Kidney glomerular epithelial cell (primary cell): ENCODE measurements around the gene TRIM40.
"Not testable (repeated sequence)": the region's sequence is repeated elsewhere in the genome, so short reads cannot be mapped to it uniquely, and the experiment has no call there.

Experiments used
- DNase-seq: peaks from one replicate; lab custom pipeline; 2025; lab: John Stamatoyannopoulos, UW

Gene TRIM40

GRCh38 chr6:30113003-30113759 lies 22.8 kb upstream of the TRIM40 start, which contains the start of gene TRIM31:
TRIM31 (minus strand) TSS chr6:30113090; CDS start chr6:30112805, 285 bp downstream.
- DNase-seq = no peak

DNA sequence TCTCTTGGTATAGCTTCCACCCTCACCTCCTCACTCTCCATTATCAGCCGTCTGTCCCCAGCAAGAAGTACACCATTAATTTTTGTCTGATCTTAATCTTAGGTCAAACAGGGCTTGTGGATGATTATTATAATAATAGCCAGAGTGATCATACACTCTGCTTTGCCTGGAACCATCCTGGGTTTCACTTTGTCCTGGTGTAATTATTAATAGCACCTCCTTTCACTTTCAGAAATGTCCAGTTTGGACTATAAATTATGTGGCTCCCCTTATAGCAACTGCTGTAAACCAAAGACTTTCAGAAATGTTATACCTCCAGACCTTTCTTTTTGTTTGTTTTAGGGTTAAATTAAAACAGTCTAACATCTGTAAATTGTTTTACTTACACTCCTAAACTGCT lies 22.1 kb upstream of the TRIM40 start:
- no peak for DNase-seq

DNA sequence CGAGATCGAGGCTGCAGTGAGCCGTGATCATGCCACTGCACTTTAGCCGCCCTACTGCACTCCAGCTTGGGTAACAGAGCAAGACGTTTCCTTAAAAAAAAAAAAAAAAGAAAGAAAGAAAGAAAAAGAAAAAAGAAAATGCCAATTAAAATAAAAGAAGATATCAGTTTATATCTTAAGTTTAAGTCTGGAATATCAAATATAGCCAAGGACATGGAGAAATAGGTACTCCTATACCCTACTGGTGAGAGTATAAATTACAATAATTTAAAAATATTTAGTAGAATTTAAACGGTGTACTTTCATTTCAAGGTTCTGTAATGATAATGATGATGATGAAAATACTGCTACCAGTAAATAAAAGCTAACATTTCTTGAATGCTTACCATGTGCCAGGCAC lies 19.2 kb upstream of the TRIM40 start:
- DNase-seq = no peak

DNA sequence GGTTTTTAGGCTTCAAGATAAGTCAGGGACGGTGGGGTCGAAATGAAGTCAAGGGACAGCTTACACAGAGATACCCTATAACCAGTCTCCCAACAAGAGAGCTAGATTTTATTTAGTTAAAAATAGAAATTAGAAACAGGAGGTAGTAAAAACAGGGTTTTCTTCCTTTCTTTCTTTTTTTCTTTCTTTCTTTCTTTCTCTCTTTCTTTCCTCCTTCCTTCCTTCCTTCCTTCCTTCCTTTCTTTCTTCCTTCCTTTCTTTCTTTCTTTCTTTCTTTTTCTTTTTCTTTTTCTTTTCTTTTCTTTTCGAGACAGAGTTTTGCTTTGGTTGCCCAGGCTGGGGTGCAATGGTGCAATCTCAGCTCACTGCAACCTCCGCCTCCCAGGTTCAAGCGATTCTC lies 17.2 kb upstream of the TRIM40 start:
- DNase-seq = not testable (repeated sequence)

DNA sequence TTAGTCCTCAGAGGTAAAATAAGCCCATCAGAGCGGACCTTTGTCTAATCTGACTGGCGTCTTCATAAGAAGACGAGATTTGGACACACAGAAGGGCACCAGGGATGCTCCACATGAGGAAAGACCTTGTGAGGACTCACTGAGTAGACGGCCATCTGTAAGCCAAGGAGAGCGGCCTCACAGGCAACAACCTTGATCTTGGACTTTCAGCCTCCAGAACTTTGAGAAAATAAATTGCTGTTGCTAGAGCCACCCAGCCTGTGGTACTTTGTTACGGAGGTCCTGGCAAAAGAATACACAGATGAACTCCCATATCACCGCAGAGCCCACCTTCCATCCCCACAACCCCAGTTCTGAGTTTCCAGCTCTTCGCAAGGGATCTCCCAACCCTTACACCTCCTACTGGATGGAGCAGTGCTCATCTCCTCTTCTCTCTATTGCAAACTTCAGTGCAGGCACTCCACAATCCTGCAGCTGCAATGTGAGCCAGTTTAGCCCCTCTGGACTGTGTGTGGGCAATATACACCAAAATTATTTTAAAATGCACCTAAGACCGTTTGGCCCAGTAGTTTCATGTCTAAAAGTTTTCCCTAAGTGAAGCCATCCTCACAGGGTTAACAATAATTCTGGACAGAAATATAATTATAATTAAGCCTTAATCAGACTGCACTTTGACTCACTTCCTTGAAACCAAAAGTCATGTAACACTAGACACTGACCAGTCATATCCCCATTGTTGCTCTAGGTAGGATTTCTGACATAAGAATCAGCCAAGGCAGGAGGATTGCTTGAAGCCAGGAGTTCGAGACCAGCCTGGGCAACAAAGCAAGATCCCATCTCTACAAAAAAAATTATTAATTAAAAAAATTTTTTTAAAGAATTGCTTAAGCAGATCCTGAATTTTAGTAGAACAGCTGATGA lies 14.2 kb upstream of the TRIM40 start:
- DNase-seq = no peak

DNA sequence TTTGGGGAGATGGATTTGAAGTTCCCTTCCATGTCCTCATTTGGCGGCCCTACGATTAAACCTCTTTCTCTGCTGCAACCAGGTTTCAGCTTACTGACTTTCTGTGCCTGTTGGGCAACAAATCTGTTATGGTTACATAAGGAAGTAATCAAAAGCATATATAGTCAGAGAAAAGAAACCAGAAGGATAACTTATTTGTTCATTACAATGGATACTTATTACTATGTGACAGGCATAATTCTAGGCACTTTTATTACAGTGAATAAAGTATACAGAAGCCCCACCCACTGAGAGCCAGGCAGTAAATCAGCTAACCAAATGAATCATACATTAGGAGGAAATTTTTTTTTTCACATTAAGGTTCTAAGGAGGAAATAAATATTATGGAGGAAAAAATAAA lies 13.4 kb upstream of the TRIM40 start:
- DNase-seq = no peak

GRCh38 chr6:30127238-30128093 lies 8.5 kb upstream of the TRIM40 start:
- DNase-seq = no peak

DNA sequence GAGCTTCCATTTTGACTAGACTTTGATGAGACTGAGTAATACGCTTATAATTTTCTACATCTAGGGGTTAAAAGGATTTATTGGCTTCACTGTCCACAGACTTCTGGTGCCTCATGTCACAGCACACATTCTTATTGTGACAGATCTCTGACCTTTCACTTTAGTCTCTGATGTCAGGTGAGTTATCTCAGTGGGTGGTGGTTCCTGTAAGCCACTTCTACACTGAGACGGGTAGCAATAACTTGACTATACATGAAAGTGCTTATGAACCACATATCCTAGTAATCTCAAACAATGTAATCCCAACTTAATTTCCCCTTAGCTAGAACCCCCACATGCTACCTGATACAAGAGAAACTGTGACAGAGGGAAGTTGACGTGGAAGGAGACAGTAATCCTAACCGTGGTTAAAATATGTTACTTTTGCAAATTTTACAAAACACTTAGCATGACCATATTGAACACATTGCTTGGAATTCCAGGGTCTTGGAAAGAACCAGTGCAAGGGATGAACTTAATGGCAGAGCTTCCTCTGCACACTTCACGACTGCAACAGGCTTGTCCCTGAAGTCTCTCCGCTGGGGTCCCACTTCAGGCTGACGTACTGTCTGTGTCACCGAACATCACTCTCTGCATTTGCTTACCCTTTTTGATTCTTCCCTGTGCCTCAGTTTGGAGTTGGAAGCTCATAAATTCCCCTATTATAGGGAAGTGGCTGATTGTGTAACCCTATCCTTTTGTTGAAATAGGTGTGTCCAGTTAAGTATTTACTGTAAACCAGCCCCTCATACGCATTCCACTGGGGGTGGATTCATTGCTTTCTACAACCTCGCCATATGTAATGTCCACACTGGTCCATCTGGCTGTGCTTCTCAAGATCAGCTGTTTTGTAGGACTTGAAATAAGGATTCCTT lies 6.4 kb upstream of the TRIM40 start:
- no peak for DNase-seq

DNA sequence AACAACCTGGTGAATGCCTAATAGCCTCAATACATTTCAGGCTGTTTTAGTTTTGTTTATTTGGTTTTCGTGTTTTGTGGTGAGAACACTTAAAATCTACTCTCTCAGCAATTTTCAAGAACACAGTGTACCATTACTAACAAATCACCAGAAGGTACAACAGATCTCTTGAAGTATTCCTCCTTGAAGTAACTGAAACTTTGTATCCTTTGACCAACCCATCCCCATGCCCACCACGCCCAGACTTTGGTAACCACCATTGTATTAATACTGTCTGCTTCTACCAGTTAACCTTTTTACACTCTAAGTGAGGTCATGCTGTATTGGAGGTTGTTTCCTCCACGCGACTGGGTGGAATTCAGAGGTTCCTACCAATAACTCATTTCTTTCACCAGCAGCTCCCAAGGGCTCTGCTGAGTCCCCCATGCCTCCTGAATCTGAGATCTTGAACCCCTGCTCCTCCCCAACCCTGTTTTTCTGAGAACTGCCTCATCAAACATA lies 5.7 kb upstream of the TRIM40 start:
- no peak for DNase-seq

GRCh38 chr6:30130887-30131862 lies 4.8 kb upstream of the TRIM40 start:
- DNase-seq = peak; percentile 50

GRCh38 chr6:30131947-30132497 lies 3.9 kb upstream of the TRIM40 start:
- no peak for DNase-seq

DNA sequence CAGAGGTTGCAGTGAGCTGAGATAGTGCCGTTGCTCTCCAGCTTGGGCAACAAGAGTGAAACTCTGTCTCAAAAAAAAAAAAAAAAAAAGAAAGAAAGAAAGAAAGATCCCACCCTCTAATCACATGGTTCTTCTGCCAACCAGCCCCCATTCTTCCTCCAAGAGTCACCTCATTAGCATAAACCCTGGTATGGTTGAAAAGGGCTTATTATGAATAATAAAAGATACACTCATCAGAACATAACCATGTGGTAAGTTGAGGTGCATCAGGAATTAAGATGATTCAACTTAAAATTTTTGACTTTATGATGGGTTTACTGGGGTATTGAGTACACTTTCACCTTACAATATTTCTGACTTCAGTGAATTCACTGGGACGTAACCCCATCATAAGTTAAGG lies 793 bp upstream of the TRIM40 start:
- no peak for DNase-seq

GRCh38 chr6:30136570-30137286 lies 788 bp downstream of the TRIM40 start:
- no peak for DNase-seq

DNA sequence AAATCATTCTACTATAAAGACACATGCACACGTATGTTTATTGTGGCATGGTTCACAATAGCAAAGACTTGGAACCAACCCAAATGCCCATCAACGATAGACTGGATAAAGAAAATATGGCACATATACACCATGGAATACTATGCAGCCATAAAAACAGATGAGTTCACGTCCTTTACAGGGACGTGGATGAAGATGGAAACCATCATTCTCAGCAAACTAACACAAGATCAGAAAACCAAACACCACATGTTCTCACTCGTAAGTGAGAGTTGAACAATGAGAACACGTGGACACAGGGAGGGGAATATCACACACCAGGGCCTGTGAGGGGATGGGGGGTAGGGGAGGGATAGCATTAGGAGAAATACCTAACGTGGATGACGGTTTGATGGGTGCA lies 4.3 kb downstream of the TRIM40 start:
- DNase-seq = not testable (repeated sequence)

DNA sequence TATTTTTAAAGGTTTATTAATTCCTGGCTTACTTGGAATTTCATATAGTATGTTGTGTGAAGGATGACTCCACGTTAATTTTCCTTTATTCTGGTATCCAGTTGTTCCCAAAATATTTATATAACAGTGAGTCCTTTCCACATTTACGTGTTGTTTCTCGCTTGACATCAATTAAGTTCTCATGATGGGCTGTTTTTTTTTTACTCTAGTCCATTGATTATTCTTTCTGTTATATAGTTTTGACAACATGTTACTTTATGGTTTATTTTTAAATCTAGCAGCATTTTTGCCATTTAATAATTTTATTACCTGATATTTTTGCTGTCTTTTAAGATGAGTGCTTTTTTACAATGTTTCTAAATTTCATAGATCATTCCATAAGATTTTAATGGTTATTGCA lies 6.7 kb downstream of the TRIM40 start:
- no peak for DNase-seq

DNA sequence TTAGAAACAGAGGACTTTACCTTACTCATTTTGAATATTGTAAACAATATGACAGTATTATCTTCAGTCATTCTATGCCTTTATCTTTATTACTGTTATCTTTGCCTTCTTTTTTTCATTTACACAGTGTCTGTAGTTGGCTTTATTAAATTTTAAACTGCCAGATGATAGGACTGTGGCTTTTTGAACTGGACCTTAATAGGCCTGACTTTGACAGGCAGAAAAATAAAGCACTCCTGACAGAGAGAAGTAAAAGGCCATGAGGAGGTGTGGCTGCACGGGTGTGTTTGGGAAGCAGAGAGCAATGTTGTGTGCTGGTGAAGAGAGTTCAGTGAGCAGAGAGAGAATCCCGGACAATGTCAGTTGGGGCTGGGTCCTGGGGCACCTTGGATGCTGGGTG lies 7.8 kb downstream of the TRIM40 start:
- no peak for DNase-seq

DNA sequence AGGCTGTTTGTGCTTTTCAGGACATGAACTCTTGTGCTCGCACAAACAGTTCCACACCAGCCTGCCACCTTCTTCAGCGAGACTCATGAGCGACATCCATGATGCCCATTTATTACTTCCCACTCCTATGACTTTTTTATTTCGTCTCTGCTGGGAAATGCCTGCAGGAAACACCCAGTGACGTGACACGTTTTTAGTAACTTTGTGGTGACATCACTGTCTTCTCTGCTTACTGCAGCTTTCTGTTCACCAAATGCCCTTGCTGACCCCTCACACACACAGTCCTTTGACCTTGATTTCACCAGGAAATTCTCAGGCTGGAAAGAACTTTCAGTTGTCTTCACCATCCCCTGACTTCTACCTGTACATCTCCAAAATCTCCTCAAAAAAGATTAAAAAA lies 8.9 kb downstream of the TRIM40 start:
- no peak for DNase-seq

- DNase-seq = no peak
Measured at GRCh38 chr6:30145818-30146217, 9.9 kb downstream of the TRIM40 start.

DNA sequence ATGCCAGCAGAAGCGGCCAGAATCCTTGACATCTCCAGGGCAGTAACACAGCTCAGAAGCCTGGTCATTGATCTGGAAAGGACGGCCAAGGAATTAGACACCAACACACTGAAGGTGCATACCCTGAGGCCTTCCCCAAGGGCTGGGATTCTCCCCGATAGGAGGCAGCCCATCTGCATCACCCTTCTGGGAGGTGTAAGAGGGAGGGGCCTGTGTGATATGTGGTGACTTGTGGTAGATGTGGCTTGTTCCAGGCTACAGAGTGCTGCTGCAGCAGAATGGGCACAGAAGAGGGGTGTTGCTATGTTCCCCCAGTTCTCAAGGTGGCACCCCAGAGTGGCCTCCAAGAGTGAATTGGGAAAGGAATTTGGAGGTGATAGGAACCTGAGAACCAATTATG lies 11.2 kb downstream of the TRIM40 start:
- no peak for DNase-seq
